Activated CD8-positive, alpha-beta T cell treated with anti-CD3 and anti-CD28 coated beads for 36 hours (primary cell): ENCODE data around the gene HEATR3. TPM values are rescaled to one million over a fixed set of nuclear protein-coding genes. Genes with fewer than 3 reads are reported as not detected.
A peak's percentile ranks its signal among the peaks of the same experiment; 100 is the strongest.

Experiments
- ATAC-seq: fragments of 200-7000 bp; cut with Tn5 transposase; one replicate; pipeline ENCODE4 v1.10.0; 2021; ENCODE audit warnings: mild to moderate bottlenecking, moderate library complexity
- CTCF ChIA-PET: fragments of 350-600 bp; sonication (Branson Sonifier 250); formaldehyde crosslinking; loops from one replicate; lab custom pipeline; 2021; ENCODE audit warnings: antibody characterized with exemption; lab: Charles Lee
- POLR2A ChIA-PET: fragments of 350-600 bp; sonication (Branson Sonifier 250); formaldehyde crosslinking; loops from one replicate; lab custom pipeline; 2021; ENCODE audit warnings: antibody characterized with exemption; lab: Charles Lee
- DNase-seq: peaks from one replicate; pipeline ENCODE4 v3.0.0-alpha.2; 2020
- H3K27ac Mint-ChIP-seq: one replicate; pipeline ENCODE4 v1.8.0; 2021; ENCODE audit warnings: mild to moderate bottlenecking, mixed read lengths
- H3K27me3 Mint-ChIP-seq: one replicate; pipeline ENCODE4 v1.8.0; 2021; ENCODE audit warnings: mixed read lengths
- H3K36me3 Mint-ChIP-seq: one replicate; pipeline ENCODE4 v1.8.0; 2021; ENCODE audit warnings: low read depth, mixed read lengths
- H3K4me1 Mint-ChIP-seq: one replicate; pipeline ENCODE4 v1.8.0; 2021; ENCODE audit warnings: low read depth, mixed read lengths
- H3K4me3 Mint-ChIP-seq: one replicate; pipeline ENCODE4 v1.8.0; 2021; ENCODE audit warnings: mild to moderate bottlenecking, moderate library complexity, mixed read lengths
- H3K9me3 Mint-ChIP-seq: one replicate; pipeline ENCODE4 v1.8.0; 2021; ENCODE audit warnings: mixed read lengths
- intact Hi-C: fragments of 100-400 bp; cut with micrococcal nuclease; formaldehyde crosslinking; loops from one replicate; pipeline ENCODE4 v1.10.0; 2022
- total RNA-seq, 2 experiments: library from RNA; stranded (reverse); gene quantifications; one replicate each; pipeline ENCODE4 v1.2.3, GENCODE V29; 2021
- TF ChIP-seq, protein P1 (sequence below): fragments of 200-600 bp; IDR thresholded peaks from one replicate; pipeline ENCODE4 v1.8.0; 2022; ENCODE audit warnings: antibody characterized with exemption, mild to moderate bottlenecking

HEATR3 gene
- total RNA-seq, 2 experiments from 2014 or later: 23.6 to 29.6 TPM

- H3K36me3 Mint-ChIP-seq: no peaks in the 10 kb centered on the region
- CTCF ChIA-PET: interaction anchor here (0.8 to 2.9 kb wide), 4 partner anchors 13 to 96 kb away, joined by 3 to 14 read pairs (median 6); partner anchors contain the start of gene CNEP1R1
- no peaks in the 10 kb centered on the region for H3K27me3 Mint-ChIP-seq
- intact Hi-C loops: no loop called here
- H3K4me3 Mint-ChIP-seq: no peak overlapping the region
- no peak overlapping the region for H3K27ac Mint-ChIP-seq
- TF ChIP-seq, protein P1, sequence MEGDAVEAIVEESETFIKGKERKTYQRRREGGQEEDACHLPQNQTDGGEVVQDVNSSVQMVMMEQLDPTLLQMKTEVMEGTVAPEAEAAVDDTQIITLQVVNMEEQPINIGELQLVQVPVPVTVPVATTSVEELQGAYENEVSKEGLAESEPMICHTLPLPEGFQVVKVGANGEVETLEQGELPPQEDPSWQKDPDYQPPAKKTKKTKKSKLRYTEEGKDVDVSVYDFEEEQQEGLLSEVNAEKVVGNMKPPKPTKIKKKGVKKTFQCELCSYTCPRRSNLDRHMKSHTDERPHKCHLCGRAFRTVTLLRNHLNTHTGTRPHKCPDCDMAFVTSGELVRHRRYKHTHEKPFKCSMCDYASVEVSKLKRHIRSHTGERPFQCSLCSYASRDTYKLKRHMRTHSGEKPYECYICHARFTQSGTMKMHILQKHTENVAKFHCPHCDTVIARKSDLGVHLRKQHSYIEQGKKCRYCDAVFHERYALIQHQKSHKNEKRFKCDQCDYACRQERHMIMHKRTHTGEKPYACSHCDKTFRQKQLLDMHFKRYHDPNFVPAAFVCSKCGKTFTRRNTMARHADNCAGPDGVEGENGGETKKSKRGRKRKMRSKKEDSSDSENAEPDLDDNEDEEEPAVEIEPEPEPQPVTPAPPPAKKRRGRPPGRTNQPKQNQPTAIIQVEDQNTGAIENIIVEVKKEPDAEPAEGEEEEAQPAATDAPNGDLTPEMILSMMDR: no peak
- peaks cover 13% of the 10 kb centered on the region for H3K4me1 Mint-ChIP-seq
- ATAC-seq: no peak
- no peak for DNase-seq
- POLR2A ChIA-PET: interaction anchor here (0.7 to 1.6 kb wide), 4 partner anchors 15 to 96 kb away, joined by 3 to 5 read pairs (median 4); partner anchors contain the start of gene CNEP1R1
- no peaks in the 10 kb centered on the region for H3K9me3 Mint-ChIP-seq
Observed at GRCh38 chr16:50120711-50121110, 54.9 kb downstream of the HEATR3 start.

- peak; percentile 66 for ATAC-seq
Observed at GRCh38 chr16:50121278-50121677, 55.5 kb downstream of the HEATR3 start.

DNA sequence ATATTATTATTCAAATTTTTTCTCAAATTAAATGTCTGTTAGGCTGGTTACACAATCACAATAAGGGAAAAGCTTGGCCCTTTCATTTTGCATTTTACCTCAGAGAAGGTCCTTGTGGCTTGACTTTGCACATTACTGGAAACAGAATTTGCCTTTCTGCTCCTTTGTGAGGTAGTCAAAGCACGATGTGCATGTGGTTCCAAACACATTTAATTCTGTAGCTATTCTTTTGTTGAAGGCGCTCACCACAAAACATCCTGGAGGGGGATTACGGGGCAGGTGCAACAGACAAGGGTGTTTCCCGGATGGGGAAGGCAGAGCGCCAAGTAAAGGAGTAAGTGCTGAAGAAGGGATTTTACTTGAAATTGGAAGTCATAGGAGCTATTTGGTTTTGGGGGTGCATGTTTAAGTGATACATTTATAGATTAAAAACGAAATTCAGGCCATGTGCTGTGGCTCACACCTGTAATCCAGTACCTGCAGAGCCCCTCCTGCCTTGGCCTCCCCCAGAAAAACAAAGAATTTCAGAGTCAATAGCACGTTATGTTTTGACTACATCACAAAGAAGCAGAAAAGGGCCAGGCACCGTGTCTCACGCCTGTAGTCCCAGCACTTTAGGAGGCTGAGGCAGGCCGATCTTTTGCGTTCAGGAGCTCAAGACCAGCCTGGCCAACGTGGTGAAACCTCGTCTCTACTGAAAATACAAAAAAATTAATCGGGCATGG lies 56.1 kb downstream of the HEATR3 start:
- TF ChIP-seq, protein P1: no peak
- intact Hi-C loops: no loop called here
- H3K27me3 Mint-ChIP-seq: no peaks in the 10 kb centered on the region
- H3K27ac Mint-ChIP-seq: peak overlapping the region; percentile 56
- no peaks in the 10 kb centered on the region for H3K36me3 Mint-ChIP-seq
- ChIA-PET POLR2A (interaction anchor here (0.6 to 1.6 kb wide), 4 partner anchors 30 to 97 kb away, joined by 3 to 5 read pairs (median 4); partner anchors contain the start of gene CNEP1R1), CTCF (interaction anchor here (1.0 to 2.9 kb wide), 5 partner anchors 12 to 97 kb away, joined by 3 to 14 read pairs (median 4); partner anchors contain the start of gene CNEP1R1)
- peaks cover 13% of the 10 kb centered on the region for H3K4me1 Mint-ChIP-seq
- ATAC-seq: peak; percentile 82
- peak overlapping the region; percentile 13 for H3K4me3 Mint-ChIP-seq
- H3K9me3 Mint-ChIP-seq: no peaks in the 10 kb centered on the region
- peak; percentile 73 for DNase-seq

More at GRCh38 chr16:50121278-50121677, 55.5 kb downstream of the HEATR3 start:
- H3K4me3 Mint-ChIP-seq: no peak overlapping the region
- peak overlapping the region; percentile 56 for H3K27ac Mint-ChIP-seq
- peak; percentile 31 for DNase-seq
- H3K36me3 Mint-ChIP-seq: no peaks in the 10 kb centered on the region
- TF ChIP-seq, protein P1: no peak
- H3K9me3 Mint-ChIP-seq: no peaks in the 10 kb centered on the region
- CTCF ChIA-PET: interaction anchor here (0.8 to 2.9 kb wide), 6 partner anchors 13 to 96 kb away, joined by 3 to 14 read pairs (median 4); partner anchors contain the start of gene CNEP1R1
- peaks cover 13% of the 10 kb centered on the region for H3K4me1 Mint-ChIP-seq
- POLR2A ChIA-PET: interaction anchor here (0.6 to 1.6 kb wide), 6 partner anchors 15 to 96 kb away, joined by 3 to 5 read pairs (median 3); partner anchors contain the start of gene CNEP1R1
- no peaks in the 10 kb centered on the region for H3K27me3 Mint-ChIP-seq
- intact Hi-C loops: no loop called here

GRCh38 chr16:50123417-50123816 lies 57.6 kb downstream of the HEATR3 start:
- Mint-ChIP-seq H3K4me3 (no peak overlapping the region), H3K36me3 (no peaks in the 10 kb centered on the region), H3K9me3 (no peaks in the 10 kb centered on the region), H3K27ac (no peak overlapping the region), H3K27me3 (no peaks in the 10 kb centered on the region), H3K4me1 (peaks cover 13% of the 10 kb centered on the region)
- ATAC-seq (no peak), DNase-seq (no peak)
- TF ChIP-seq, protein P1: no peak
- ChIA-PET POLR2A (interaction anchor here (0.6 to 0.7 kb wide), 2 partner anchors 118 to 295 kb away, joined by 3 read pairs; no protein-coding TSS in a partner anchor), CTCF (interaction anchor here (1.7 kb wide), 1 partner anchor 13 kb away, joined by 4 read pairs; no protein-coding TSS in a partner anchor)
- intact Hi-C loops: no loop called here
